PC-3 (cell line): ENCODE measurements around the gene MAML3. TPM values are rescaled to one million over a fixed set of nuclear protein-coding genes. Genes with fewer than 3 reads are reported as not detected.

Experiments
- ATAC-seq: fragments of 200-7000 bp; cut with Tn5 transposase; 2 replicates; pipeline ENCODE4 v1.9.1; 2020; ENCODE audit warnings: mild to moderate bottlenecking, moderate library complexity
- BruUV-seq: library from RNA; stranded (reverse); fragments of 400-500 nt; replicated peaks from 2 replicates; lab custom pipeline; 2021; lab: Mats Ljungman, UMichigan
- CTCF ChIA-PET: fragments of 300-600 bp; sonication (Branson Sonifier 250); formaldehyde crosslinking; loops from one replicate; lab custom pipeline; 2022; ENCODE audit warnings: antibody characterized with exemption; lab: Charles Lee
- POLR2A ChIA-PET: fragments of 300-600 bp; sonication (Branson Sonifier 250); formaldehyde crosslinking; loops from one replicate; lab custom pipeline; 2022; ENCODE audit warnings: antibody characterized with exemption; ENCODE audit not compliant: unreplicated experiment; lab: Charles Lee
- DNase-seq: peaks from one replicate; pipeline ENCODE4 v3.0.0-alpha.2; 2015
- H2AFZ ChIP-seq: fragments of 300-600 bp; sonication (generic); 2 replicates; pipeline ENCODE4 v1.6.0; 2016; ENCODE audit warnings: antibody characterized with exemption, low read length
- H3F3A ChIP-seq: fragments of 300-600 bp; sonication (generic); one replicate; pipeline ENCODE4 v1.6.0; 2017; ENCODE audit warnings: antibody characterized with exemption, low read length, control low read depth, mild to moderate bottlenecking; ENCODE audit not compliant: unreplicated experiment
- H3K27ac ChIP-seq: fragments of 300-600 bp; sonication (generic); 2 replicates; pipeline ENCODE4 v1.5.1; 2016; ENCODE audit warnings: mild to moderate bottlenecking, low read length
- H3K27me3 ChIP-seq: fragments of 300-600 bp; sonication (generic); 2 replicates; pipeline ENCODE4 v1.6.1; 2016; ENCODE audit warnings: low read length, mixed read lengths
- H3K36me3 ChIP-seq: fragments of 300-600 bp; sonication (generic); 2 replicates; pipeline ENCODE4 v1.6.1; 2016; ENCODE audit warnings: low read depth, mixed run types, low read length, mixed read lengths
- H3K4me1 ChIP-seq: fragments of 300-600 bp; sonication (generic); 2 replicates; pipeline ENCODE4 v1.5.1; 2016; ENCODE audit warnings: low read length; ENCODE audit not compliant: insufficient read depth
- H3K4me2 ChIP-seq: fragments of 300-600 bp; sonication (generic); 2 replicates; pipeline ENCODE4 v1.6.0; 2016; ENCODE audit warnings: low read length
- H3K4me3 ChIP-seq: fragments of 300-600 bp; sonication (generic); 2 replicates; pipeline ENCODE4 v1.5.1; 2016; ENCODE audit warnings: mild to moderate bottlenecking, low read length, mixed read lengths
- H3K79me2 ChIP-seq: fragments of 300-600 bp; sonication (generic); 2 replicates; pipeline ENCODE4 v1.6.1; 2017; ENCODE audit warnings: low read length, mixed read lengths
- H3K9ac ChIP-seq: fragments of 300-600 bp; sonication (generic); 2 replicates; pipeline ENCODE4 v1.6.0; 2016; ENCODE audit warnings: mild to moderate bottlenecking, low read length
- H3K9me2 ChIP-seq: fragments of 300-600 bp; sonication (generic); replicated peaks from 2 replicates; pipeline ENCODE4 v1.6.1; 2016; ENCODE audit warnings: mixed run types, low read length, mixed read lengths
- H3K9me3 ChIP-seq: fragments of 300-600 bp; sonication (generic); 2 replicates; pipeline ENCODE4 v1.6.1; 2016; ENCODE audit warnings: low read length, mixed read lengths
- H4K20me1 ChIP-seq: fragments of 300-600 bp; sonication (generic); 2 replicates; pipeline ENCODE4 v1.6.1; 2016; ENCODE audit warnings: low read length, mixed read lengths
- EZH2 ChIP-seq: fragments of 300-600 bp; sonication (generic); IDR thresholded peaks from one replicate; pipeline ENCODE4 v1.6.1; 2017; ENCODE audit warnings: antibody characterized with exemption, mild to moderate bottlenecking, low read length; ENCODE audit not compliant: unreplicated experiment
- EZH2phosphoT487 ChIP-seq: fragments of 300-600 bp; sonication (generic); IDR thresholded peaks from 2 replicates; pipeline ENCODE4 v1.6.1; 2018; ENCODE audit warnings: mild to moderate bottlenecking, antibody characterized with exemption, low read length, borderline replicate concordance
- intact Hi-C: fragments of 100-400 bp; cut with micrococcal nuclease; formaldehyde crosslinking; loops from 2 replicates; pipeline ENCODE4 v1.9.0; 2023
- total RNA-seq: library from RNA; depleted of rRNA; stranded (reverse); fragments of >200 nt; gene quantifications from 2 replicates; pipeline ENCODE4 v1.2.3, GENCODE V29; 2014
- TF ChIP-seq, protein P1 (sequence below): fragments of 300-600 bp; sonication (generic); conservative IDR thresholded peaks from 2 replicates; pipeline ENCODE4 v1.5.1; 2017; ENCODE audit warnings: antibody characterized with exemption, low read depth, mild to moderate bottlenecking, low read length

Gene MAML3
- total RNA-seq, 1 experiment from 2014 or later = 4.3 TPM

DNA sequence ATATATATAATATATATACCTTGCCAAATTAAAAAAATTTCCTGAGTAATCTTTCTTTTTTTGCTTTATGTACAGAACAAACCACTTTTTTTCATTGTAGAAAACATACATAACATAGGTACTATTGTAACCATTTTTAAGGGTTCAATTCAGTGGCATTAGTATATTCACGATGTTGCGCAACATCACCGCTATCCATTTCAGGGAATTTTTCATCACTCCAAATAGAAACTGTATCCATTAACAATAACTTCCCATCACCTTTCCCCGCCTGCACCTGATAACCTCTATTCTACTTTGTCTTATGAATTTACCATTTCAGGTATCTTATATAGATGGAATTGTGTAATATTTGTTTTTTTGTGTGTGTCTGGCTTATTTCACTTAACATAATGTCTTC is 363.7 kb downstream of the MAML3 start:
- ATAC-seq (no peak), DNase-seq (no peak)
- Histone ChIP-seq H3K9me2 (no peaks in the 10 kb centered on the region), H2AFZ (no peak overlapping the region), H3K27ac (no peak overlapping the region), H3F3A (no peaks in the 10 kb centered on the region), H4K20me1 (no peaks in the 10 kb centered on the region), H3K9ac (no peak overlapping the region), H3K36me3 (no peaks in the 10 kb centered on the region), H3K79me2 (no peaks in the 10 kb centered on the region), H3K27me3 (no peaks in the 10 kb centered on the region), H3K9me3 (no peaks in the 10 kb centered on the region), H3K4me1 (no peaks in the 10 kb centered on the region), H3K4me2 (no peak overlapping the region), H3K4me3 (no peak overlapping the region)
- ChIA-PET POLR2A (no interaction called here), CTCF (no interaction called here)
- TF ChIP-seq EZH2phosphoT487 = no peak
- no peak for TF ChIP-seq EZH2
- TF ChIP-seq, protein P1, sequence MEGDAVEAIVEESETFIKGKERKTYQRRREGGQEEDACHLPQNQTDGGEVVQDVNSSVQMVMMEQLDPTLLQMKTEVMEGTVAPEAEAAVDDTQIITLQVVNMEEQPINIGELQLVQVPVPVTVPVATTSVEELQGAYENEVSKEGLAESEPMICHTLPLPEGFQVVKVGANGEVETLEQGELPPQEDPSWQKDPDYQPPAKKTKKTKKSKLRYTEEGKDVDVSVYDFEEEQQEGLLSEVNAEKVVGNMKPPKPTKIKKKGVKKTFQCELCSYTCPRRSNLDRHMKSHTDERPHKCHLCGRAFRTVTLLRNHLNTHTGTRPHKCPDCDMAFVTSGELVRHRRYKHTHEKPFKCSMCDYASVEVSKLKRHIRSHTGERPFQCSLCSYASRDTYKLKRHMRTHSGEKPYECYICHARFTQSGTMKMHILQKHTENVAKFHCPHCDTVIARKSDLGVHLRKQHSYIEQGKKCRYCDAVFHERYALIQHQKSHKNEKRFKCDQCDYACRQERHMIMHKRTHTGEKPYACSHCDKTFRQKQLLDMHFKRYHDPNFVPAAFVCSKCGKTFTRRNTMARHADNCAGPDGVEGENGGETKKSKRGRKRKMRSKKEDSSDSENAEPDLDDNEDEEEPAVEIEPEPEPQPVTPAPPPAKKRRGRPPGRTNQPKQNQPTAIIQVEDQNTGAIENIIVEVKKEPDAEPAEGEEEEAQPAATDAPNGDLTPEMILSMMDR = no peak
- no TSS peak for BruUV-seq
- intact Hi-C loops = no loop called here

DNA sequence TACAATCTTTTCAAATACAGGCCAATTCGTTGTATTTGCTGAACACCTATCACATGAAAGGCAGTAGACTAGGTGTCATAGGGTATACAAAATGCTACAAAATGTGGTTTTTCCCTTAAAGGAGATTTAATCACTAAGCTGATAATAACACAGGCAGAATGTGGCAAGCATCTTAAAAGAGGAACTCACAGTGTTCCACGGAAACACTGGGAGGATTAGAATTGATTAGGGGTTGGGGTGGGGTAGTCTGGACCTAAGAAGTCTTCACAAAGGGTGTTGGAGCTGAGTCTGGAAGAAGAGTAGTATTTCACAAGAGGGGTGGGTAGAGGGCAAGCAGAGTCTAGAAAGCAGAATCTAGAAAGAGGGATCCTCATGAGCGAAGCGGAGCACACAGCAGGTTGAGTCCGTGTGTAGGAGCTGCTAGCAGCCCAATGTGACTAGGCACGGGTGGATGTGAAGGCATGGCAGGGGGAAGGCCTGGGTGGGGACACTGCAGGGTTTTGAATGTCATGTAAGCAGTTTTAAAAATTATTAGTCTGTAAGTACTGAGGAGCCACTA is 364.8 kb downstream of the MAML3 start:
- H3F3A ChIP-seq = no peaks in the 10 kb centered on the region
- ChIA-PET POLR2A (no interaction called here), CTCF (no interaction called here)
- H3K9ac ChIP-seq = no peak overlapping the region
- no peak overlapping the region for H2AFZ ChIP-seq
- DNase-seq (no peak), ATAC-seq (no peak)
- no peaks in the 10 kb centered on the region for H3K36me3 ChIP-seq
- no peaks in the 10 kb centered on the region for H4K20me1 ChIP-seq
- H3K4me2 ChIP-seq = no peak overlapping the region
- H3K4me1 ChIP-seq = no peaks in the 10 kb centered on the region
- BruUV-seq = no TSS peak
- H3K27me3 ChIP-seq = no peaks in the 10 kb centered on the region
- H3K79me2 ChIP-seq = no peaks in the 10 kb centered on the region
- no peak overlapping the region for H3K27ac ChIP-seq
- TF ChIP-seq EZH2phosphoT487 = no peak
- TF ChIP-seq, protein P1 = no peak
- no peak for TF ChIP-seq EZH2
- H3K9me3 ChIP-seq = no peaks in the 10 kb centered on the region
- H3K4me3 ChIP-seq = no peak overlapping the region
- H3K9me2 ChIP-seq = no peaks in the 10 kb centered on the region
- intact Hi-C loops = no loop called here

DNA sequence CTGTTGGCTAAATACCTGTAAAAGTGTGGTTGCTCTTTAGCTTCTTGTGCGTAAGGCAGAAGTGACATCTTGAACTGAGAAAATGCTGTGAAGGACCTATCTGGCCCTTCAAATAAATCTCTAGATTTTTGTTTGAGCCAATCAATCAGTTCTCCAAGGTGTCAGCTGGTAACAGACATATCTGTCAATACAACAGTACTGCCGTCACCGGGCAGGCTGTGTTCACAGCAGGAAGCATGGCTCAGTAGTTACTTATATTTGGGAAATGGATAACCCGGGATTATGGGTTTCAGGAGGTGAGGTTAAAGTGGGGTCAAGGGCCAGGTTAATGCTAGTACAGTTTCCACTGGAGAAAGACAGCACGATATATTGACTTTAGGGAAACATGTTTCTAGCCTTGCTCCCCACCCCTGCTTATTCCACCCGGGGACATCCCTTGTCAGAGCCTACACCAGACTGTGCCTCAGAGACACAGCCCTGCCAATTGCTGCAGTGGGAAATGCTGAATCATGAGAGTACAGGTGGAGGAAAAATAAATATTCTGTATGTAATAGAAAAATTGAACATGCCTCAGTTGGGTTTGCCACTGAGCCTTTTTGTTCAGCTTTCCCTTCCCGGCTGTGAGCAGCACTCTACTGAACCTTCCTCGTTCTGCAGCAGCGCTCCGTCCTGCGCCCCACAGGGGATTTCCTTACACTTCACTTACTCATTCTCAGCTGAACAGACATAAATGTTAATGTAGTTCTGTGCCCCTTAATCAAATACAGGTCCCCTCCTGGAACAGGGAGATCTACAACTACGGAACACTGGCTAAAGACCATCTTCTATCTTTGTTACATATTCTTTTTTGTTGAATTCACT is 367.3 kb downstream of the MAML3 start:
- no peaks in the 10 kb centered on the region for H3F3A ChIP-seq
- H3K4me1 ChIP-seq = no peaks in the 10 kb centered on the region
- CTCF ChIA-PET = no interaction called here
- no TSS peak for BruUV-seq
- H2AFZ ChIP-seq = no peak overlapping the region
- no peaks in the 10 kb centered on the region for H3K27me3 ChIP-seq
- POLR2A ChIA-PET = no interaction called here
- H3K4me2 ChIP-seq = no peak overlapping the region
- H3K9me3 ChIP-seq = no peaks in the 10 kb centered on the region
- no peaks in the 10 kb centered on the region for H3K79me2 ChIP-seq
- no peak for ATAC-seq
- TF ChIP-seq, protein P1 = no peak
- no peak for TF ChIP-seq EZH2
- TF ChIP-seq EZH2phosphoT487 = no peak
- no peaks in the 10 kb centered on the region for H4K20me1 ChIP-seq
- H3K9me2 ChIP-seq = no peaks in the 10 kb centered on the region
- H3K9ac ChIP-seq = no peak overlapping the region
- intact Hi-C loops = no loop called here
- DNase-seq = no peak
- H3K4me3 ChIP-seq = no peak overlapping the region
- H3K36me3 ChIP-seq = no peaks in the 10 kb centered on the region
- H3K27ac ChIP-seq = no peak overlapping the region
